NCI-H2029 (cell line): ENCODE results near the gene FRMD1.

ENCODE experiments used
- DNase-seq: peaks from one replicate; lab custom pipeline; 2025; lab: John Stamatoyannopoulos, UW

Gene FRMD1

GRCh38 chr6:168027521-168027920, 51.5 kb downstream of the FRMD1 start:
- DNase-seq, result no peak

- DNase-seq, result no peak
Observed at GRCh38 chr6:168026925-168027324, 52.1 kb downstream of the FRMD1 start.

GRCh38 chr6:168025831-168026710, 52.9 kb downstream of the FRMD1 start:
- no peak for DNase-seq

- no peak for DNase-seq
Observed at GRCh38 chr6:168024951-168025510, 54.0 kb downstream of the FRMD1 start.

GRCh38 chr6:168022488-168023321, 56.3 kb downstream of the FRMD1 start:
- no peak for DNase-seq

- no peak for DNase-seq
Observed at GRCh38 chr6:168021581-168021980, 57.4 kb downstream of the FRMD1 start.

- no peak for DNase-seq
Observed at GRCh38 chr6:168020242-168020641, 58.8 kb downstream of the FRMD1 start.

- no peak for DNase-seq
Observed at GRCh38 chr6:168018664-168019063, 60.3 kb downstream of the FRMD1 start.

GRCh38 chr6:168017629-168018028, 61.4 kb downstream of the FRMD1 start:
- DNase-seq, result peak; percentile 37

- no peak for DNase-seq
Observed at GRCh38 chr6:168016721-168017525, 62.1 kb downstream of the FRMD1 start.

GRCh38 chr6:168016176-168016620, 62.8 kb downstream of the FRMD1 start:
- no peak for DNase-seq

GRCh38 chr6:168015482-168016175, 63.4 kb downstream of the FRMD1 start:
- DNase-seq, result no peak

- no peak for DNase-seq
Observed at GRCh38 chr6:168015009-168015408, 64.0 kb downstream of the FRMD1 start.

- no peak for DNase-seq
Observed at GRCh38 chr6:168014428-168014827, 64.6 kb downstream of the FRMD1 start.

GRCh38 chr6:168013250-168013915, 65.6 kb downstream of the FRMD1 start:
- no peak for DNase-seq

GRCh38 chr6:168012431-168013249, 66.4 kb downstream of the FRMD1 start:
- DNase-seq, result no peak

GRCh38 chr6:168011291-168011690, 67.7 kb downstream of the FRMD1 start:
- DNase-seq, result no peak

GRCh38 chr6:168009331-168009730, 69.7 kb downstream of the FRMD1 start:
- no peak for DNase-seq

GRCh38 chr6:168007592-168008338, 71.2 kb downstream of the FRMD1 start:
- no peak for DNase-seq
